GM21717 (cell line): Measurements from ENCODE around the gene HAGHL.

ENCODE experiments used
- ATAC-seq: cut with Tn5 transposase; IDR thresholded peaks from one replicate; pipeline ENCODE4 v1.9.1; 2021; ENCODE audit warnings: mild to moderate bottlenecking, moderate library complexity; ENCODE audit not compliant: unreplicated experiment

Gene HAGHL

DNA sequence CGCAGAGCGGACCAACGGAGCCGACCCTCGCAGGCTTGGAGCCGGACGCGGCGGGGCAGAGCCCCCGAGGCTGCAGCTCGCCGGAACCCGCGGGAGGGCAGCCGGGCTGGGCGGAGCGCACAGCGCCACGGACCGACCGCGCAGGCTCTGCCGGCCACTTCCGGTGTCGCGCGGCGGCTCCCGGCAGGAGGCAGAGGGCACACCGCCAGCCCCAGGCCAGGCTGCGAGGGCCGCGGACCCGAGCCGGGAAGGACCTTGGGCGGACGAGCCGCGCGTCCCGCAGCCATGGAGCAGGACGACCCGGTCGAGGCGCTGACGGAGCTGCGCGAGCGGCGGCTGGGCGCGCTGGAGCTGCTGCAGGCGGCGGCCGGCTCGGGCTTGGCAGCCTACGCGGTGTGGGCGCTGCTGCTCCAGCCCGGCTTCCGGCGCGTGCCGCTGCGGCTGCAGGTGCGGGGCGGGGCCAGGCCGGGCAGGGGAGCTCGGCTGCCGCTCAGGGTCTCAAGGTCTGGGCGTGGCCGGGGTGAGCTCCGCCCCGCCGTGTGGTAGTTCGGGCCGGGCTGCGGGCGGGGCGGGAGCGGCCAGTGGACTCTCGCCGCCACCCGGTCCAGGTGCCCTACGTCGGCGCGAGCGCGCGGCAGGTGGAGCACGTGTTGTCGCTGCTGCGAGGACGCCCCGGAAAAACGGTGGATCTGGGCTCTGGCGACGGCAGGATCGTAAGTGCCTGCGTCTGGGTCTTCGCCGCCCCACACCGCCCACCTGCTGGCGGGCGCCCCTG lies 5.7 kb upstream of the HAGHL start, which contains the start of gene ANTKMT:
Gene ANTKMT, plus strand, starts transcription at position 157 of the 775 bp plus-strand sequence. Its CDS starts 129 bp downstream, at position 286.
- peak; percentile 37 for ATAC-seq

DNA sequence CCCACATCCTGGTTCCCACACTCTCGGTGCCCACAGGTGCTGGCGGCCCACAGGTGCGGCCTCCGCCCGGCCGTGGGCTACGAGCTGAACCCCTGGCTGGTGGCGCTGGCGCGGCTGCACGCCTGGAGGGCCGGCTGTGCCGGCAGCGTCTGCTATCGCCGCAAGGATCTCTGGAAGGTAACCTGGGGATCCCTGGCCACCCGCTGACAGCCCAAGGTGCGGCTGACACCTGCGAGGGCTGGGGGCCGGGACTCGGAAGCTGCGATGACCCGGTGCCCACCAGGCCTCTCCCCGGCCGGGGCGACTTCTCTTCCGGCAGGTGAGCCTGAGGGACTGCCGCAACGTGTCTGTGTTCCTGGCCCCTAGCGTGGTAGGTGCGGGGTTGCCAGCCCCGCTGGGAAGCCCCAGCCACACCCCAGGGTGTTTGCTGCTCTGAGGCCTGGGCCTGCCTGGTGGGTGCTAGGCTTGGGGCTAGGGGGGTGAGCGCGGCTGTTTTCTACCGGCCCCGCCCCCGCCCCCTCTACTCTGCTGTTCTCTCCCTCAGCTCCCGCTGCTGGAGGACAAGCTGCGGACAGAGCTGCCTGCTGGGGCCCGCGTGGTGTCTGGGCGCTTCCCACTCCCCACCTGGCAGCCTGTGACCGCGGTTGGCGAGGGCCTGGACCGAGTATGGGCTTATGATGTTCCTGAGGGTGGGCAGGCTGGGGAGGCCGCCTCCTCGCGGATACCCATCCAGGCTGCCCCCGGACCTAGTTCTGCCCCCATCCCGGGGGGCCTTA lies 5.0 kb upstream of the HAGHL start:
- no peak for ATAC-seq

DNA sequence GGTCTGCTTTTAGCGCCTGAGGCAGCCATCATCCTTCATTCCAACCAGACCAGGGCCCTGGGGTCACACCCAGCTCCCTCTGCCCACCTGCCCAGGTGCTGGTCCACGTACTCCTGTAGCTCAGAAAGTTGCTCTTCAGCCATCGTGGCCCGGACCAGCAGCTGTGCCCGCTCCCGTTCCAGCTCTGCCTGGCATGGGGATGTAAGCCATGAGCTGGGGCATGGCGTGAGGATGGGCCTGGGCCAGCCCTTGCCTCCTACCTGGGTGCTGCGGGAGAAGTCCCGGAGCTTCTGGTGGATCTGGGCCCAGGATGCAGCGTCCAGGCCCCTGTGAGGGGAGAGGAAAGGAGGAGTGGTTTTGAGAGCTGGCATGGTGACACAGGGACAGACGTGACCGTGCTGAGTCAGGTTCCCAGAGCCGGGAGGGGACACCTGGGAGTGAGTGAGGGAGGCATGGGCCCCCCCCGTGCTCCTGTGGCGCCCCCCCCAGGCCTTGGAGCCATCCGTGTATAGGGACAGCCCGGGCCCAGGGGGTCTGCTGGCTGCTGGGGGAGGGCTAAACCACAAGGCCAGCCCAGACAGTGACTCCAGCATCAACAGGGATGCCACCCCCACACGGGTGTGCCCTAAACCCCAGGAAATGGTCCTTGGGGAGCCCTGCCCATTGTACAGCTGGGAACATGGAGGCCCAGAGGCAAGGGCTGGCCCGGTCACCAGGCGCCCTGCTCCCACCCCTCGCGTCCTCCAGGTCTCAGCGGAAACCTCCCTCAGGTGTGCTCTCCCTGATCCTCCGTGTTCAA lies 3.9 kb upstream of the HAGHL start:
- ATAC-seq: no peak

DNA sequence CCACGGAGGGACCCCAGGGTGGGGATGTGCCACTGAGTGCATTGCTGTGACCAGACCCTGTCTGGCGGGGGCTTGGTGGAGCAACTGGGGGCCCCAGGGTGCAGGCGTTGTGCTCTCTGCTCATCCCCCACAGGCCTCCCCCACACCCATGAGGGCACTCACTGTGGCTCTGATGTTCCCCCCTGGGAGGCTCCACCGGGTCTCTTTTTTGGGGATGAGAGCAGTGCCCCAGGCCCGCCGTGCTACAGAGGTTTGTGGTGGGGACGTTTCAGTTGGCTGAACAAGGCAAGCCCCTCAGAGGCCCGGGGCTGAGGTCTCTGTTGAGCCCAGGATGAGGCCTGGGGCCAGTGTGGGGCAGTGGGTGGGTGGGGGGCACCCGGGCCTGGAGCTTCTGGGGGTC lies 3.2 kb upstream of the HAGHL start:
- no peak for ATAC-seq

DNA sequence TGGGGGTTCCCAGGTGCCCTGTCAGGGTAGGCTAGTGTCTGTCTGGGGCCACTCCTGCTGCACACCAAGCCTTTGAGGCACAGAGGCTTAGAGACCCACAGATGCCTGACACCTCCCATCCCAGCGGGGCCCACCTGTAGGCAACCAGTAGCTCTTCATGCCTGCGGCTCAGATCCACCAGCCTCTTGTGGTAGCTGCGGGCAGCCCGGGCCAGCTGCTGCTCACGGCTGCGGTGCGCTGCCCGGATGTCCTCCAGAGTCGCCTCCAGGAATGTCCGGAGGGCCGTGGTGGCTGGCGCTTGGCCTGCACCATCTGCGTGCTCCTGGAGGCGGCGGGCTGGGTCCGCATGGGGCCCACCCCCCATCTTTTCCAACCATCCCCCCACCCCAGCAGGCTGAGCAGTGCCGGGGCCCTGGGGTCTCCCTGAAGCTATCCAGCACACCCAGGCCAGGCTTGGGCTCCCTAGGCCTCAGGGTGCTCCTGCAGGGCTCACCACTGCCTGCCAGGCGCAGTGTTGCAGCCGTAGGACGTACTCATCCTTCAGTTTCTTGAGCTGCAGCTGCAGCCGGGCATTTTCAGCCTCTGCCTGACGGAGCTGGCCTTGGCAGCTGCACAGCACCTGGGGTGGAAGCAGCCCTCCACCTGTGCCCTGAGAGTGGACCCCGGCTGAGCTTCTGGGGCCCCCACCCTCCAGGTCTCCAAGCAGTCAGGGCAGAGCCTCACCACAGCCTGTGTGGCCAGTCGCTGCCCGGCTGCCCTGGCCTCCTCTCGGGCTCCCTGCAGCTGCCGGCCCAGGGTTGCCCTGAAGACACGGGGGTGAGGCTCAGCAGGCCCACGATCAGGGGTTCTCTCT lies 2.5 kb upstream of the HAGHL start:
- no peak for ATAC-seq

DNA sequence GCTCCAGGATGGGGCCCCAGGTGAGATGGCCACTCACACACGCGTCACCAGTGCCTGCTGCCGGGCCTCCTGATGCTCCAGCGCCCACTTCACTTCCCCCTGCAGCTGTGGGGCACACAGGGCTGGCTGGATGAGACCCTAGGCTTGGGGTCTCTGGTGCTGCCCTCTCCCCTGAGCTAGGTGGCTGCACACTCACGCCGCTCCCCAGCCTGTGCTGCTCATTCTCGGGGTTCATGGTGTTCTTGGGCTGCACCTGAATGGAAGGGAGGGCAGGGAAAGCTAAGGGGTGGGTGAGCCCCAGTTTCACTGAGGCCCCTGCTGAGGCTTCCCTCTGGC lies 1.9 kb upstream of the HAGHL start:
- no peak for ATAC-seq

DNA sequence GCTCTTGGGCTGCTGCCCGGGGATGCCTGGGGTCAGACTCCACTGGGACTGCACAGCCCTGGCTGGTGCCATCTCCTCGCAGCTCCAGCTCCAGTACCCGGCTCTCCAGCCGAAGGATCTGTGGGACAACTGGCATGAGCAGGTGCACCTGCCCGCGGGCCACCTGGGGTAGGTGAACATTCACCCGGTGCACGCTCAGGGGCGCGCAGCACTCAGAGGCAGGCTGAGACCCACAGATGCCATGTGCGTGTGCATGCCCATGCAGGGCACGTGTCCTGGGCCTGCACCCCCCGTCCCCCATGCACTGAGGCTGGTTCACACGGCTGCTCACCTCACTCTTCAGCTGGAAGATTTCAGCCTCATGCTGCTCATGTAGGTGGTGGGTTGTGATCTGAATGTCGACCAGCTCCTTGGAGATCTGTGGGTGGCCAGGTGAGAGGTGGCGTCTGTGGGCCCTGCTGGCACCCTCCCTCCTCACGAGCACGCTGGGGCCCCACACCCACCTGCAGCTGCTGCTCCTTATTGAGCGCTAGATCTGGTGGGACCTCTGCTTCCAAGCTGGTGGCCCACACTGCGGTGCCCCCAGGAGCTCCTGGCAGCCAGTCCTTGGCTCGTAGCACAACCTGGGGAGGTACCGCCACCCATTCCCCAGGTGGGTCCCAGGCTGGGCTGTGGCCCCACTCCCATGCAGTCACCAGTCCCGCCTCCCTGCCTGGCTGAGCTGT lies 1.3 kb upstream of the HAGHL start:
- ATAC-seq: no peak

DNA sequence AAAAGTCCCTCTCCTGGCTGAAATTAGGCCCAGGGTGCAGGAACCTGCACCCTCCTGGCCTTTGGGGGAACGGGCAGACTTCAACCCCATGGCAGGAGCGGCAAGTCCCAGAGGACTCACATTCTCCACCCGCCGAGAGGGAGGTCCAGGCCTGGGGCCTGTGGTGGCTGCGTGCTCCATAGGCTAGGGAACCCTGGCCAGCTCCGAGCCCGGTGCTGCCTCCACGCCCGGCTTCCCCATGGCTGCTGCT lies 793 bp upstream of the HAGHL start:
- ATAC-seq: no peak

DNA sequence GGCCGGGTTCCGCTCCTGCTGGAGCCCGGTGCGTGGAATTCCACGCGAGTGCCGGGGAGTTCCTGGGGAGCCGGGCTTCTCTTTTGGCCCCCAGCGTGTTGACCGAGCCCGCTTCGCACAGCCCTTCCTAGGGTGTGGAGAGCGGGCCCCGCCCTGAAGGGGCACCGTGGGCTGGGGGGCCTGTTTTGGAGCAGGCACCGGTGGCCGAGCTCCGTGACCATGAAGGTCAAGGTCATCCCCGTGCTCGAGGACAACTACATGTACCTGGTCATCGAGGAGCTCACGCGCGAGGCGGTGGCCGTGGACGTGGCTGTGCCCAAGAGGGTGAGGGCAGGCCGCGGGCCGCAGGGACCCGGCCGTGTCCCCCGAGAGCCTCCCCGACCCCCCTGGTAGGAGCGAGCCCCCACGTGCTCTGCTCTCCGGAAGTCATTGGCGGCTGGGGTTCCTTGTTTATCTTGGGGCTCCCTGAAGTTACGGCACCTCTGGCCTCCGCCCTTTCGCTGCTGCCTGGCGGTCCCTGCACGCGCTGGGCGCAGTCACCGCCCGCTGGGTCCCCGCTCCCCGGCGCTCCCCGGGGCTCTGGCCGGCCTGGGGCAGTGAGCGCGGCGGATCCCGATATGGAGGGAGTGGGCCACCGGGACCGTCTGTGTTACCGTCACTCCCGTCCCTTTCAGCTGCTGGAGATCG lies 528 bp downstream of the HAGHL start:
- no peak for ATAC-seq

DNA sequence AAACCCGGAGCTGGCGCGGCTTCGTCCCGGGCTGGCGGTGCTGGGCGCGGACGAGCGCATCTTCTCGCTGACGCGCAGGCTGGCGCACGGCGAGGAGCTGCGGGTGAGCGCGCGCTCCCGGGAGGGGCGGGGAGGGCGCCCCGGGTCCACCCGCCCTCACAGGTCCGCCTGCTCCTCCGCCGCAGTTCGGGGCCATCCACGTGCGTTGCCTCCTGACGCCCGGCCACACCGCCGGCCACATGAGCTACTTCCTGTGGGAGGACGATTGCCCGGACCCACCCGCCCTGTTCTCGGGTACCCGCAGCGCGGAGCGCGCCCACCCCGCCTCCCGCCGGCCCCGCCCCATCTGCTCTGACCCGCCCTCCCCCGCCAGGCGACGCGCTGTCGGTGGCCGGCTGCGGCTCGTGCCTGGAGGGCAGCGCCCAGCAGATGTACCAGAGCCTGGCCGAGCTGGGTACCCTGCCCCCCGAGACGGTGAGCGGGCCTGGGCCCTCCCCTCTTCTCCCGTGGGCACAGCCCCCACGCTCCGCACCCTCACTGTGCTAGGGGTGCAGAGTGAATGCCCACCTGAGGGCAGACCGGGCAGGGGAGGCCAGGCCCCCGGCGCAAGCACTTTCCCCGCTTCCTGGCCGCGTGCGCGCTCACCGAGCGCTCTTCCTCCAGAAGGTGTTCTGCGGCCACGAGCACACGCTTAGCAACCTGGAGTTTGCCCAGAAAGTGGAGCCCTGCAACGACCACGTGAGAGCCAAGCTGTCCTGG lies 1.4 kb downstream of the HAGHL start:
- no peak for ATAC-seq

DNA sequence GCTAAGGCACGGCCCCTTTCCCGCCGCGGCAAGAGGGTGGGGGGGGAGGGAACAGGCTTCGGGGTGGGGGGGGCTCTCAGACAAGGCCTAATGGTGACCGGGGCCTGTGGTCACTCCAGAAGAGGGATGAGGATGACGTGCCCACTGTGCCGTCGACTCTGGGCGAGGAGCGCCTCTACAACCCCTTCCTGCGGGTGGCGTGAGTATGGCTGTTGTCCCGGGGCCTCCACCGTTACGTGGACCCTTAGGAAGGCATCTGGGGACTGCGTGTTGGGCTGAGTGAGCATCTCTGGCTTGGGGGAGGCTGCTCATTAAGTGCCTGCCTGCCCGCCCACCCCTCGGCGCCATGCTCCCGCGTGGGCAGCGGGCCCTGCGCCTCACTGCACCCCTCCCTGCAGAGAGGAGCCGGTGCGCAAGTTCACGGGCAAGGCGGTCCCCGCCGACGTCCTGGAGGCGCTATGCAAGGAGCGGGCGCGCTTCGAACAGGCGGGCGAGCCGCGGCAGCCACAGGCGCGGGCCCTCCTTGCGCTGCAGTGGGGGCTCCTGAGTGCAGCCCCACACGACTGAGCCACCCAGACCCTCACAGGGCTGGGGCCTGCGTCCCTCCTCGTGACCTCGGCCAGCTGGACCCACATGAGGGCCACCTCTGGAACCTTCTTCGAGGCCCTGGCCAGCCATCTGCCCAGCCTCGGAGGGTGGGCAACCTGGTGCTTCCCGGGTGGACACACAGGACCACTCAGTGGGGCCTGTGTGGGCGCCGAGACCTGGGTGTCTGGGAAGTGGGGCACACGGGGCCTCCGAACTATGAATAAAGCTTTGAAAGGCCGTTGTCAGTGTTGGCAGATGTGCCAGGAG lies 2.2 kb downstream of the HAGHL start:
- no peak for ATAC-seq

DNA sequence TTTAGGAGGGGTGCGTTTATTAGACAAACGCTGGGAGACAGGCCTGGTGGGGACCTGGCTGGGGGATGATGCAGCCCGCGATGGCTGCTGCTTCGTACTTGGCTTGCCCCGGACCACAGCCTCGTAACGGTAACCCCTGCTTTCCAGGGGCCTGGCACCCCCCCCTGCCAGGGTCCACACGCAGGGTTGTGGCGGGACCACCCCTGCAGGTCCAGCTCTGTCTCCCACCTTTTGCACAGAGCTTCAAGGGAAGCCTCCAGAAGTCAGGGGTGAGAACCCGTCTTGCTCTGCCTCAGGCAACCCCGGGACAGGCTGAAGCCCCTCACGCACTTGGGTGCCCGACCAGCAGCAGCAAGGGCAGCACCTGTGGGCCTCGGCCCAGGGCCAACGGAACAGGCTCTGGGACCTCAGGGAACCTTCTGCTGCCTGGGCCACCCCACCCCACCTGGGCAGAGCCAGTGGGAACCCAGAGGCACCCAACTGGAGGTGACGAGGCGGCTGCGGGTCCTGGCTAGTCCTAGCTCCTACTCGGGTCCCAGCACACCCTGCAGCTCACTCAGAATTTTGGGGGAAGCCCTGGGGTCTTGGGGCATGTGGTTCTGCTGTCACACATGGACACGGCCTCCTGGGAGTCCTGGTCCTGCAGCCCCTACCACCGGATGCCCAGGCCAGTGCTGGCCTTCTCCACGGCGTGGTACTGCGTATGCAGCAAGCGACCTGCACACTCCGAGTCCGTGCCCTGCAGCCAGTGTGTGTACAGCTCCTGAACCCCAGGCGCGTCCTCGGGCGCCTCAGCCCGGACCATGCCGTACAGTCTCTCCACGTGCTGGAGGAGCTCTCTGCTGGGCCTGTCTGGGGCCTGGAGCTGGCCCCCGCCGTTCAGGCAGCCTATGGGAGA lies 3.1 kb downstream of the HAGHL start:
- no peak for ATAC-seq

DNA sequence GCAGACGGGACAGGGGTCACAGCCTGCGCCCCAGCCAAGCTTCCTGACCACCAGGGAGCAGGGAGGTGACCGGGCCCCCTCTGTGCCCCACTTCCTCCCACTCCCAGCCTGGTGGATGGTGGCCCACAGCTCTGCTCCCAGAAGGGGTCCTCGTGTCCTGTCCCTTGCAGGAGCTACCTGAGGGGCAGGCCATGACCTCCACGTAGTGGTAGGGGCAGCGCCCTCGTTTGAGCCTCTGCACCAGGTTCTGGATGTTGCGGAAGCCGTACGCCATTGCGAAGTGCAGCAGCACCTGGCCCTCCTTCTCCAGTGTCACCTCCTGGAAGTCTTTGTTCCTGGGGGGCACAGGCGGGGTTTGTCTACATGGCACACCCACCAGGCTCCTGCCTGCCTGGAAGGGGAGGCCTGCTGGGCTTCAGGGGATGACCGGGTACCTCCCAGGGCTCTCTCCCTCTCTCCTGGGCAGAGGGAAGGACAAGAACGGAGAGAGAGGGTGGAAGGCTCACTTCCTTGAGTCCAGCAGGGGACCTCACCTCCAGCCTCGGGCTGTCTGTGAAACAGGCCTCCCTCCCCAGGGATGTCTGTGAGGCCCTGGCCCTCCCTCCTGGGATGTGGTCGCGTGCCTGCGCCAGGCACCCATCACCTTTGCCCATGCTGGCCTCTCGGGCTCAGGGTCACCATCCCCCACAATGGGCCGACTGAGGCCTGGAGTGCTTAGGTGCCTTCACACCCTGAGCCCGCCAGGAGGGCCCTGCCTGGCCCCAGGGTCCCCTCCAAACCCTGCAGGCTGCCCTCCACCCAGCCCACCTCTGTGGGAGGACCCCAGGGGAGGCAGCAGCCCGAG lies 4.0 kb downstream of the HAGHL start:
- ATAC-seq: no peak

DNA sequence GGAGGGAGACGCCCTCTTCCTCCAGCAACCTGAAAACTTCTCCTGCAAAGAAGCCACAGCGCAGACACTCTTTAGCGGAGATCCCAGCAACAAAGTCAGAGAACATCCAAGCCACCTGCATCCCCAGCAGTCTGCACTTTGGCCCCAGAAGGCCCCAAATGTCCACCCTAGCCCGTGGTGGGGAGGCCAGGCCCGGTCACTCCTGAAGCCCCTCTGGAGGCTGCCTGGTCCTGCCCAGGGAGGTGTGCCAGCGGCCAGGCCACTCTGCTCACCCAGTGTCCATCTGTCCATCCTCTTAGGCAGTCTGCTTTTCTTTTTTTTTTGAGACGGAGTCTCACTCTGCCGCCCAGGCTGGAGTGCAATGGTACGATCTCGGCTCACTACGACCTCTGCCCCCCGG lies 5.4 kb downstream of the HAGHL start:
- ATAC-seq: no peak

DNA sequence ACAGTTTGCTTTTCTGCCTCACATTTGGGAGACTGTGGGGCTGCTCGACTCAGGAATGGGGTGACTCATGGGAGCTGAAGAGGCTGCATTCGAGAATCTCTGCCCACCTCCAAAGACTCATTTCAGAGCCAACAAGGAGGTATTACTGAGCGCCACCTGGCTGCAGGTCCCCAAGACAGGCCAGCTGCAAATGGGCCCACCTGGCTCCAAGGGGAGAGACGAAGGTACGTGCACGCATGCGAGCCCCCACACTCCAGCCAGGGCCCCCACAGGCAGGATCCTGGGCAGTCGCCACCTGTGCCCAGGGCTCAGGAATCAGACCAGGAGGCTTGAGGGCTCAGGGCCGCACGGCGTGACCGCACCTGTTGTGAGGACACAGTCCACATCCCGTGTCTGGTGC lies 6.0 kb downstream of the HAGHL start:
- no peak for ATAC-seq
